Endothelial cell of umbilical vein (primary cell): ENCODE data around the gene DENND4A. TPM values are rescaled to one million over a fixed set of nuclear protein-coding genes. Genes with fewer than 3 reads are reported as not detected.

Source experiments
- BruUV-seq: library from RNA; stranded (reverse); fragments of 400-500 nt; replicated peaks from 2 replicates; lab custom pipeline; 2021; lab: Mats Ljungman, UMichigan
- CTCF ChIA-PET: fragments of 300-600, 350-600 bp; sonication (Branson Sonifier 250); formaldehyde crosslinking; loops from one replicate; lab custom pipeline; 2021; ENCODE audit warnings: antibody characterized with exemption, inconsistent platforms; lab: Charles Lee
- POLR2A ChIA-PET: fragments of 300-600, 350-600 bp; sonication (Branson Sonifier 250); formaldehyde crosslinking; loops from one replicate; lab custom pipeline; 2021; ENCODE audit warnings: antibody characterized with exemption, inconsistent platforms; lab: Charles Lee
- DNase-seq: peaks from one replicate; pipeline ENCODE4 v3.0.0-alpha.2; 2011; ENCODE audit warnings: low read depth, low spot score
- FAIRE-seq: peaks from 2 replicates; lab custom pipeline; 2011; peaks lifted over from hg19 to GRCh38; lab: Jason Lieb, UNC
- H2AFZ ChIP-seq: 2 replicates; pipeline ENCODE4 v1.6.0; 2012; ENCODE audit warnings: low read depth, low read length, control low read depth, inconsistent platforms
- H3K27ac ChIP-seq: 2 replicates; pipeline ENCODE4 v1.5.1; 2011; ENCODE audit warnings: low read depth, mild to moderate bottlenecking, control low read depth, low read length, moderate library complexity; ENCODE audit not compliant: insufficient read depth
- H3K27me3 ChIP-seq, 2 experiments: 2 replicates each; pipeline versions ENCODE4 v1.6.0 to v1.6.1; 2011; ENCODE audit warnings: low read length in 2 of 2, mixed read lengths in 1 of 2; ENCODE audit not compliant: control insufficient read depth in 2 of 2, insufficient read depth in 2 of 2
- H3K36me3 ChIP-seq, 2 experiments: 2 replicates in 1 of 2; 3 replicates in 1 of 2; pipeline ENCODE4 v1.5.1; 2011; ENCODE audit warnings: low read length in 2 of 2, mild to moderate bottlenecking in 1 of 2, moderate library complexity in 1 of 2; ENCODE audit not compliant: control insufficient read depth in 2 of 2, insufficient read depth in 2 of 2; ENCODE audit errors: extremely low read depth in 1 of 2
- H3K4me1 ChIP-seq: 3 replicates; pipeline ENCODE4 v1.5.1; 2011; ENCODE audit warnings: mild to moderate bottlenecking, low read length; ENCODE audit not compliant: control insufficient read depth, insufficient read depth; ENCODE audit errors: extremely low read depth
- H3K4me2 ChIP-seq: 2 replicates; pipeline ENCODE4 v1.6.1; 2011; ENCODE audit warnings: low read length, control low read depth, mixed read lengths; ENCODE audit not compliant: insufficient read depth
- H3K4me3 ChIP-seq, 3 experiments: fragments of 200-600 bp in 1 of 3; sonication (generic), shearing (Covaris generic) in 1 of 3; replicated peaks in 1 of 3; 2 replicates each; pipeline ENCODE4 v1.5.1; 2011 to 2016; ENCODE audit warnings: control low read depth in 3 of 3, low read length in 3 of 3, mild to moderate bottlenecking in 2 of 3, inconsistent platforms in 1 of 3, low read depth in 1 of 3, moderate library complexity in 1 of 3; ENCODE audit not compliant: insufficient read depth in 1 of 3
- H3K79me2 ChIP-seq: 2 replicates; pipeline ENCODE4 v1.6.0; 2012; ENCODE audit warnings: low read length, inconsistent platforms; ENCODE audit not compliant: control insufficient read depth, insufficient read depth
- H3K9ac ChIP-seq: replicated peaks from 2 replicates; pipeline ENCODE3; 2011; ENCODE audit warnings: low read length, control low read depth; ENCODE audit not compliant: insufficient read depth; ENCODE audit errors: extremely low read depth
- H3K9me1 ChIP-seq: replicated peaks from 3 replicates; pipeline ENCODE4 v1.6.0; 2011; ENCODE audit warnings: mild to moderate bottlenecking, low read length; ENCODE audit not compliant: control insufficient read depth, insufficient read depth; ENCODE audit errors: extremely low read depth
- H3K9me3 ChIP-seq: replicated peaks from 2 replicates; pipeline ENCODE4 v1.5.1; 2012; ENCODE audit warnings: low read length, inconsistent platforms; ENCODE audit not compliant: control insufficient read depth, insufficient read depth
- H4K20me1 ChIP-seq: replicated peaks from 2 replicates; pipeline ENCODE3; 2011; ENCODE audit warnings: mild to moderate bottlenecking, low read length; ENCODE audit not compliant: control insufficient read depth, insufficient read depth; ENCODE audit errors: extremely low read depth
- EZH2 ChIP-seq: IDR thresholded peaks from 2 replicates; pipeline ENCODE4 v1.6.1; 2012; ENCODE audit warnings: borderline replicate concordance, low read depth, mild to moderate bottlenecking, moderate library complexity, low read length, inconsistent platforms; ENCODE audit not compliant: severe bottlenecking
- FOS ChIP-seq: IDR thresholded peaks from 2 replicates; pipeline ENCODE4 v1.6.1; 2011; ENCODE audit warnings: mild to moderate bottlenecking, low read length, moderate library complexity, borderline replicate concordance; ENCODE audit not compliant: insufficient read depth
- GATA2 ChIP-seq: IDR thresholded peaks from 2 replicates; pipeline ENCODE4 v1.7.0; 2011; ENCODE audit warnings: low read depth, mild to moderate bottlenecking, moderate library complexity, mixed read lengths, low read length; ENCODE audit not compliant: insufficient read length, insufficient read depth
- JUN ChIP-seq: IDR thresholded peaks from 2 replicates; pipeline ENCODE4 v1.6.1; 2011; ENCODE audit warnings: borderline replicate concordance, low read depth; ENCODE audit not compliant: insufficient read length, insufficient read depth
- MYC ChIP-seq: IDR thresholded peaks from one replicate; pipeline ENCODE4 v1.6.1; 2011; ENCODE audit warnings: mild to moderate bottlenecking, low read depth, low read length
- POLR2A ChIP-seq: IDR thresholded peaks from 2 replicates; pipeline ENCODE4 v1.6.1; 2012; ENCODE audit warnings: low read depth, mild to moderate bottlenecking, control low read depth, low read length
- POLR2AphosphoS5 ChIP-seq: IDR thresholded peaks from 2 replicates; pipeline ENCODE4 v1.6.1; 2012; ENCODE audit warnings: low read depth, mild to moderate bottlenecking, control low read depth, low read length, moderate library complexity; ENCODE audit not compliant: insufficient read depth
- dilution Hi-C: fragments of 300-500 bp; cut with MboI; formaldehyde crosslinking; loops from one replicate; pipeline ENCODE4 v1.15.0; 2019; ENCODE audit warnings: low sequenced_read_pairs; ENCODE audit not compliant: extremely low pct_ligation_motif_present
- intact Hi-C: fragments of 100-400 bp; cut with micrococcal nuclease; formaldehyde crosslinking; loops from one replicate; pipeline ENCODE4 v1.10.0; 2022
- polyA plus RNA-seq, 4 experiments: library from polyadenylated mRNA; depleted of rRNA in 3 of 4; stranded (reverse) in 3 of 4; unstranded in 1 of 4; fragments of >200 nt; gene quantifications; 2 replicates each; pipeline versions ENCODE4 v1.2.1 to v1.2.3, GENCODE V29; 2011 to 2012; ENCODE audit warnings: missing spikeins in 1 of 4
- total RNA-seq: library from RNA; stranded (reverse); gene quantifications from 2 replicates; pipeline ENCODE4 v1.2.3, GENCODE V29; 2021
- TF ChIP-seq, protein P1 (sequence below): IDR thresholded peaks from 2 replicates; pipeline ENCODE4 v1.6.1; 2011; ENCODE audit not compliant: insufficient read depth, insufficient read length
- TF ChIP-seq, protein P2 (sequence below), 2 donors: IDR thresholded peaks; 1 replicate in 1 of 2; 2 replicates in 1 of 2; pipeline ENCODE4 v1.5.1; 2011; ENCODE audit warnings: low read length in 2 of 2, mild to moderate bottlenecking in 2 of 2, moderate library complexity in 2 of 2, control low read depth in 1 of 2, inconsistent platforms in 1 of 2, low read depth in 1 of 2; ENCODE audit not compliant: insufficient read depth in 1 of 2; ENCODE audit errors: extremely low read depth in 1 of 2

The DENND4A gene
- total and polyA plus RNA-seq, 2 donors (not counting 3 experiments of a cell fraction or from before 2014, with no cell fraction given): 5.7 to 22.2 TPM

GRCh38 chr15:65676123-65676522, 116.0 kb downstream of the DENND4A start:
- TF ChIP-seq JUN: no peak
- TF ChIP-seq, protein P1, sequence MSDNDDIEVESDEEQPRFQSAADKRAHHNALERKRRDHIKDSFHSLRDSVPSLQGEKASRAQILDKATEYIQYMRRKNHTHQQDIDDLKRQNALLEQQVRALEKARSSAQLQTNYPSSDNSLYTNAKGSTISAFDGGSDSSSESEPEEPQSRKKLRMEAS: no peak
- Histone ChIP-seq H3K4me2 (no peak overlapping the region), H2AFZ (no peak overlapping the region), H3K27me3 (no peaks in the 10 kb centered on the region), H3K36me3 (peaks cover 0 to 2% of the 10 kb centered on the region in 2 experiments), H4K20me1 (no peaks in the 10 kb centered on the region), H3K9me3 (no peaks in the 10 kb centered on the region), H3K4me1 (no peaks in the 10 kb centered on the region), H3K9ac (no peak overlapping the region), H3K9me1 (no peaks in the 10 kb centered on the region), H3K27ac (no peak overlapping the region), H3K4me3 (no peak overlapping the region), H3K79me2 (no peaks in the 10 kb centered on the region)
- BruUV-seq: no TSS peak
- ChIA-PET POLR2A (no interaction called here), CTCF (no interaction called here)
- FAIRE-seq: no peak
- no peak for DNase-seq
- dilution Hi-C loops (no loop called here), intact Hi-C loops (no loop called here)

GRCh38 chr15:65675551-65675950, 116.5 kb downstream of the DENND4A start:
- Histone ChIP-seq H3K9ac (no peak overlapping the region), H3K27me3 (no peaks in the 10 kb centered on the region), H3K4me1 (no peaks in the 10 kb centered on the region), H3K9me3 (no peaks in the 10 kb centered on the region), H2AFZ (no peak overlapping the region), H3K4me3 (no peak overlapping the region), H4K20me1 (no peaks in the 10 kb centered on the region), H3K79me2 (no peaks in the 10 kb centered on the region), H3K4me2 (no peak overlapping the region), H3K36me3 (peaks cover 2% of the 10 kb centered on the region in 2 experiments), H3K9me1 (no peaks in the 10 kb centered on the region), H3K27ac (no peak overlapping the region)
- no TSS peak for BruUV-seq
- dilution Hi-C loops (no loop called here), intact Hi-C loops (no loop called here)
- CTCF ChIA-PET: no interaction called here
- FAIRE-seq (no peak), DNase-seq (no peak)
- POLR2A ChIA-PET: no interaction called here
- TF ChIP-seq FOS (no peak), MYC (no peak), GATA2 (no peak), EZH2 (no peak), JUN (no peak), POLR2A (no peak), POLR2AphosphoS5 (no peak)
- TF ChIP-seq, protein P1: no peak
- TF ChIP-seq, protein P2, sequence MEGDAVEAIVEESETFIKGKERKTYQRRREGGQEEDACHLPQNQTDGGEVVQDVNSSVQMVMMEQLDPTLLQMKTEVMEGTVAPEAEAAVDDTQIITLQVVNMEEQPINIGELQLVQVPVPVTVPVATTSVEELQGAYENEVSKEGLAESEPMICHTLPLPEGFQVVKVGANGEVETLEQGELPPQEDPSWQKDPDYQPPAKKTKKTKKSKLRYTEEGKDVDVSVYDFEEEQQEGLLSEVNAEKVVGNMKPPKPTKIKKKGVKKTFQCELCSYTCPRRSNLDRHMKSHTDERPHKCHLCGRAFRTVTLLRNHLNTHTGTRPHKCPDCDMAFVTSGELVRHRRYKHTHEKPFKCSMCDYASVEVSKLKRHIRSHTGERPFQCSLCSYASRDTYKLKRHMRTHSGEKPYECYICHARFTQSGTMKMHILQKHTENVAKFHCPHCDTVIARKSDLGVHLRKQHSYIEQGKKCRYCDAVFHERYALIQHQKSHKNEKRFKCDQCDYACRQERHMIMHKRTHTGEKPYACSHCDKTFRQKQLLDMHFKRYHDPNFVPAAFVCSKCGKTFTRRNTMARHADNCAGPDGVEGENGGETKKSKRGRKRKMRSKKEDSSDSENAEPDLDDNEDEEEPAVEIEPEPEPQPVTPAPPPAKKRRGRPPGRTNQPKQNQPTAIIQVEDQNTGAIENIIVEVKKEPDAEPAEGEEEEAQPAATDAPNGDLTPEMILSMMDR (IDR thresholded peaks at IDR 0.05; ENCODE audit: extremely low read depth in 1 of 2, insufficient read depth in 1 of 2, low read depth in 1 of 2, low read length in 2 of 2): no peak
